ENCODE results near the gene KCMF1. TPM values are rescaled to one million over a fixed set of nuclear protein-coding genes. Genes with fewer than 3 reads are reported as not detected.

Gene KCMF1
- total RNA-seq, 2 donors from 2014 or later, result 96.1 to 117 TPM

DNA sequence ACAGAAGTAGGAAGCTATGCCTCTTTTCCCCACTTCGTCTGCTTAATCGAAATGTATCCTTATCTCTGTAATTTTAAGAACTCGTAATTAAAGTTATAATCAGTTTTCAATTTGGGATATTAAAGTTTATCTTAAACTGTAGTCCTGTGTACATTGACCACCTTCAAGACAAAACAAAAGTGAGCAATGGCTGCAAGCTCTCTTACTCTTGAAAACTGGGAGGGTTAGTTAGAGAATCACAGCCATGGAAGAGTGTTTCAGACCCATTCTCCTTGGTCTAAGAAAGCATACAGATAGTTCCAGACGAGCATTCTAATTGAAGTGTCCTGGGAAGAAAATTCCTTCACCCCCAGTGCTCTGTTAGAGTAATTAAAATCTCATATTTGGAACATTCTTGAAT is 2.0 kb downstream of the KCMF1 start:
- peak overlapping the region; percentile 77 to 93 for H3K27ac Mint-ChIP-seq
- peaks cover 19% of the 10 kb centered on the region for H3K36me3 Mint-ChIP-seq
- no peak for DNase-seq (ENCODE audit: low spot score)
- ATAC-seq, result no peak
- peaks cover 44 to 53% of the 10 kb centered on the region in 2 donors for H3K4me1 Mint-ChIP-seq (ENCODE audit: low read depth in 2 of 2)
- no peaks in the 10 kb centered on the region for H3K9me3 Mint-ChIP-seq
- H3K4me3 Mint-ChIP-seq, result peak overlapping the region; percentile 88
- H3K27me3 Mint-ChIP-seq, result no peaks in the 10 kb centered on the region

DNA sequence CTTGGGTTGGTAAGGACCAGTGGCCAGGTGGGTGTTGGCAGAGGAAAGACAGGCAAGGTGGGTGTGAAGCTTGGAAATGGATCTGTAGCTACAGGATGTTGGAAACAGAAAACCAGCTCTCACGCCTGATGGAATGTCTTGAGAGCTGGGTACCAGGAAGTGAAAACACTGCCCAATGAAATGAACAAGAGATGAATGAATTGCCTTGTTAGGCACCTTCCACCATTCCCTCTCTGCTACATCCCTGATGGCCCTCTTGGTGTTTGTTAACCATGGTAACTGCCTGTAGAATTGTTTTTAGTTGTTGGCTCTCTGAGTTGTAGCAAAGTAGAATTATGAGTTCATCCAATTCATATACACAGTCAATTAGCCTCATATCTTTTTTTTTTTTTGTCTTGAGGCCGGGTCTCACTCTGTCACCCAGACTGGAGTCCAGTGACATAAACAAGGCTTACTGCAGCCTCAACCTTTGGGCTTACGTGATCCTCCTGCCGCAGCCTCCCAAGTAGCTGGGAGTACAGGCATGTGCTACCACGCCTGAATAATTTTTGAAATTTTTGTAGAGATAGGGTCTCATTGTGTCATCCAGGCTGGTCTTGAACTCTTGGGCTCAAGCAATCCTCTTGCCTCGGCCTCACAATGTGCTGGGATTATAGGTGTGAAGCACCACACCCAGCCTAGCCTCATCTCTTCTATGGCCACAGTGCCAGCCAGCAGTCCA is 9.5 kb downstream of the KCMF1 start:
- no peaks in the 10 kb centered on the region for H3K27me3 Mint-ChIP-seq
- peak overlapping the region in 1 of 2 donors; percentile 61 for H3K27ac Mint-ChIP-seq
- no peak for DNase-seq (ENCODE audit: low spot score)
- no peaks in the 10 kb centered on the region for H3K36me3 Mint-ChIP-seq
- H3K9me3 Mint-ChIP-seq, result no peaks in the 10 kb centered on the region
- no peak overlapping the region for H3K4me3 Mint-ChIP-seq
- peaks cover 42 to 43% of the 10 kb centered on the region in 2 donors for H3K4me1 Mint-ChIP-seq (ENCODE audit: low read depth in 2 of 2)
- ATAC-seq, result no peak

- Mint-ChIP-seq H3K27me3 (no peaks in the 10 kb centered on the region), H3K36me3 (no peaks in the 10 kb centered on the region), H3K4me1 (ENCODE audit: low read depth in 2 of 2) (peaks cover 37 to 39% of the 10 kb centered on the region in 2 donors), H3K27ac (no peak overlapping the region), H3K4me3 (no peak overlapping the region), H3K9me3 (no peaks in the 10 kb centered on the region)
- DNase-seq (ENCODE audit: low spot score), result no peak
- no peak for ATAC-seq
Measured at GRCh38 chr2:84986018-84986417, 15.1 kb downstream of the KCMF1 start.

DNA sequence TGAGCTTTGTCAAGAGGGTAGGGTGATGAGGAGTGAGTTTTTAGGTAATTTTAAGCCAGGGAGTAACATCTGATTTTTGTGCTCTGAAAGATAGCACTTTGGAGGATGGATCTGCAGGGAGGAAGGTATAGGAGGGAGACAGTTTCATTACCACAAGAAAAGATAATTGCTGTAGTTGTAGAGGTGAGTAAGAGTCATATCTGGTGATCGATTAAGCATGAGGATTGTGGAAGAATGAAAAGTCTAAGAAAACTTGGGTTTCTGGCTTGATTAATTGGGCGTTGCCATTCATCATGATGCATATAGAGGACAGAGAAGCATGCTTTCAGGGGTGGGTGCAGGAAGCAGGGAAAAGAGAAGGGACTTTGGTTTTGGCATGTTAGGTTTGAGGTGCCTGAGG is 18.5 kb downstream of the KCMF1 start:
- ATAC-seq, result no peak
- Mint-ChIP-seq H3K27ac (no peak overlapping the region), H3K27me3 (no peaks in the 10 kb centered on the region), H3K36me3 (no peaks in the 10 kb centered on the region), H3K4me1 (ENCODE audit: low read depth in 2 of 2) (peaks cover 24 to 30% of the 10 kb centered on the region in 2 donors), H3K9me3 (no peaks in the 10 kb centered on the region), H3K4me3 (no peak overlapping the region)
- no peak for DNase-seq (ENCODE audit: low spot score)

GRCh38 chr2:84989927-84990326 is 19.0 kb downstream of the KCMF1 start:
- no peak for ATAC-seq
- Mint-ChIP-seq H3K4me3 (no peak overlapping the region), H3K4me1 (ENCODE audit: low read depth in 2 of 2) (peaks cover 22 to 28% of the 10 kb centered on the region in 2 donors), H3K27me3 (no peaks in the 10 kb centered on the region), H3K36me3 (no peaks in the 10 kb centered on the region), H3K9me3 (no peaks in the 10 kb centered on the region), H3K27ac (no peak overlapping the region)
- no peak for DNase-seq (ENCODE audit: low spot score)

GRCh38 chr2:84991404-84992160 is 20.6 kb downstream of the KCMF1 start:
- DNase-seq (ENCODE audit: low spot score), result no peak
- ATAC-seq, result no peak
- H3K4me3 Mint-ChIP-seq, result no peak overlapping the region
- H3K27me3 Mint-ChIP-seq, result no peaks in the 10 kb centered on the region
- no peaks in the 10 kb centered on the region for H3K9me3 Mint-ChIP-seq
- H3K27ac Mint-ChIP-seq, result no peak overlapping the region
- H3K36me3 Mint-ChIP-seq, result no peaks in the 10 kb centered on the region
- H3K4me1 Mint-ChIP-seq (ENCODE audit: low read depth in 2 of 2), result peaks cover 16 to 26% of the 10 kb centered on the region in 2 donors

DNA sequence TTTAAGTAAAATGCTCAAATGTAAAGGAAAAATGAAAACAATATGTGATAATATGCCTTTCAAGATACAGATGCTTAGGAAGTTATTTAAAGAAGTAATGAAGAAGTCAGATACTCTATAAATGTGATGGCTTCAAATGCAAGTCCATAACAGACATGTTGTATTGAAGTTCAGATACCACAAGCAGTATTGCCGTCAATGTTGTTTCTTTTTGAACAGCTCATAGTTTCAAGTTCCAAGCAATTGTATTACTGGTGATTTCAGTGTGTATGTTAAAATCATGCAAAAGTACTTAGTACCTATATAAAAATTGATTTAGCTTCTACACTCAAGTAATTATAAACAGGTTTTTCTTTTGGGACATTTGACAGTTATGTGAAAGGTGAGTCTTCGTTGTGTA is 24.9 kb downstream of the KCMF1 start:
- Mint-ChIP-seq H3K4me1 (ENCODE audit: low read depth in 2 of 2) (peaks cover 18 to 28% of the 10 kb centered on the region in 2 donors), H3K4me3 (no peak overlapping the region), H3K27ac (peak overlapping the region in 1 of 2 donors; percentile 50), H3K9me3 (no peaks in the 10 kb centered on the region), H3K27me3 (no peaks in the 10 kb centered on the region), H3K36me3 (no peaks in the 10 kb centered on the region)
- ATAC-seq, result no peak
- DNase-seq (ENCODE audit: low spot score), result no peak

- no peak for ATAC-seq
- H3K4me1 Mint-ChIP-seq (ENCODE audit: low read depth in 2 of 2), result peaks cover 24 to 34% of the 10 kb centered on the region in 2 donors
- H3K9me3 Mint-ChIP-seq, result no peaks in the 10 kb centered on the region
- H3K27me3 Mint-ChIP-seq, result no peaks in the 10 kb centered on the region
- H3K27ac Mint-ChIP-seq, result no peak overlapping the region
- H3K4me3 Mint-ChIP-seq, result no peak overlapping the region
- no peaks in the 10 kb centered on the region for H3K36me3 Mint-ChIP-seq
- DNase-seq (ENCODE audit: low spot score), result no peak
Measured at GRCh38 chr2:84996909-84997308, 25.9 kb downstream of the KCMF1 start.

- Mint-ChIP-seq H3K4me3 (peak overlapping the region; percentile 61), H3K9me3 (no peaks in the 10 kb centered on the region), H3K27ac (peak overlapping the region; percentile 71 to 87), H3K36me3 (no peaks in the 10 kb centered on the region), H3K27me3 (no peaks in the 10 kb centered on the region), H3K4me1 (ENCODE audit: low read depth in 2 of 2) (peaks cover 24 to 38% of the 10 kb centered on the region in 2 donors)
- ATAC-seq (no peak), DNase-seq (ENCODE audit: low spot score) (no peak)
Measured at GRCh38 chr2:84999553-84999955, 28.6 kb downstream of the KCMF1 start.

GRCh38 chr2:85001595-85001994 is 30.6 kb downstream of the KCMF1 start:
- Mint-ChIP-seq H3K4me1 (ENCODE audit: low read depth in 2 of 2) (peaks cover 25 to 36% of the 10 kb centered on the region in 2 donors), H3K27me3 (no peaks in the 10 kb centered on the region), H3K9me3 (no peaks in the 10 kb centered on the region), H3K4me3 (no peak overlapping the region), H3K27ac (peak overlapping the region in 1 of 2 donors; percentile 76), H3K36me3 (no peaks in the 10 kb centered on the region)
- DNase-seq (ENCODE audit: low spot score) (no peak), ATAC-seq (no peak)

- Mint-ChIP-seq H3K27me3 (no peaks in the 10 kb centered on the region), H3K4me1 (ENCODE audit: low read depth in 2 of 2) (peaks cover 32 to 39% of the 10 kb centered on the region in 2 donors), H3K4me3 (no peak overlapping the region), H3K9me3 (no peaks in the 10 kb centered on the region), H3K36me3 (peaks cover 5% of the 10 kb centered on the region), H3K27ac (peak overlapping the region in 1 of 2 donors; percentile 53)
- ATAC-seq (no peak), DNase-seq (ENCODE audit: low spot score) (no peak)
Measured at GRCh38 chr2:85002534-85002933, 31.6 kb downstream of the KCMF1 start.

DNA sequence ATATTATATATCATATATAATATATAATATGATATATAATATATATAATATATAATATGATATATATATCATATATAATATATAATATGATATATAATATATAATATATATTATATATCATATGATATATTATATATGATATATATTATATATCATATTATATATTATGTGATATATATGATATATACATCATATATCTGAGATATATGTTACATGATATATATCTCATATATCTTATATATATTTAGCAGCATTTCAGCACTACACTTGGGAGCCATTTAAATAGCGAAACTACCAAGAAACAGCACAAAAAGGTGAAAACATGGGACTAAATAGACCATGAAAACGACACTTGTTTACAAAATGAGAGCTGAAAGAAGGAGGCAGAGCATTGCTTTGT is 37.3 kb downstream of the KCMF1 start:
- no peak overlapping the region for H3K27ac Mint-ChIP-seq
- H3K27me3 Mint-ChIP-seq, result no peaks in the 10 kb centered on the region
- H3K36me3 Mint-ChIP-seq, result peaks cover 15% of the 10 kb centered on the region
- H3K4me3 Mint-ChIP-seq, result no peak overlapping the region
- DNase-seq (ENCODE audit: low spot score) (no peak), ATAC-seq (no peak)
- peaks cover 55 to 56% of the 10 kb centered on the region in 2 donors for H3K4me1 Mint-ChIP-seq (ENCODE audit: low read depth in 2 of 2)
- no peaks in the 10 kb centered on the region for H3K9me3 Mint-ChIP-seq

- Mint-ChIP-seq H3K36me3 (peaks cover 15% of the 10 kb centered on the region), H3K4me1 (ENCODE audit: low read depth in 2 of 2) (peaks cover 54 to 58% of the 10 kb centered on the region in 2 donors), H3K27me3 (no peaks in the 10 kb centered on the region), H3K9me3 (no peaks in the 10 kb centered on the region), H3K27ac (peak overlapping the region; percentile 40 to 72), H3K4me3 (peak overlapping the region; percentile 13)
- ATAC-seq (no peak), DNase-seq (ENCODE audit: low spot score) (no peak)
Measured at GRCh38 chr2:85009019-85009618, 38.2 kb downstream of the KCMF1 start.

DNA sequence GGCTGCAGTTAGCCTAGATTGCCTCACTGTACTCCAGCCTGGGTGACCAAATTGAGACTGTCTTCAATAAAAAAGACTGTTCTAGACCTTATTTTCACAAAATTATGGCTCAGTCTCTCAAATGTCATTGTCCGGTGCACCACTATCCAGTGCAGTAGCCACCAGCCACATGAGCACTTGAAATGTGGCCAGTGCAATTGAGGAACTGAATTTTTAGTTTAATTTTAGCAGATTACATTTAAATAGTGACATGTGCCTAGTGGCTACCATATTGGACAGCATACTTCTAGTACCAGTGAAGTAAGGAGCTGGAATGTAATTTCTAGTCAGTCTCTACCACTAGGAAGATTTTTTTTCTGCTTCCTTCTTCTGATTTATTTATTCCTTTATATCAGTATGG is 39.4 kb downstream of the KCMF1 start:
- DNase-seq (ENCODE audit: low spot score), result no peak
- H3K27ac Mint-ChIP-seq, result no peak overlapping the region
- H3K4me1 Mint-ChIP-seq (ENCODE audit: low read depth in 2 of 2), result peaks cover 61 to 68% of the 10 kb centered on the region in 2 donors
- no peak overlapping the region for H3K4me3 Mint-ChIP-seq
- H3K36me3 Mint-ChIP-seq, result peaks cover 15% of the 10 kb centered on the region
- H3K27me3 Mint-ChIP-seq, result no peaks in the 10 kb centered on the region
- no peaks in the 10 kb centered on the region for H3K9me3 Mint-ChIP-seq
- ATAC-seq, result no peak

Measured in natural killer cell treated with Interleukin-12 subunit alpha and Interleukin-12 subunit beta and Interleukin-15 and Interleukin-18, amount 100 ng/mL, for 72 hours (primary cell).